NT2/D1 (cell line): ENCODE data around the gene PARD6B.
"Not testable (repeated sequence)": the region's sequence is repeated elsewhere in the genome, so short reads cannot be mapped to it uniquely, and the experiment has no call there.

Experiments
- DNase-seq: peaks from one replicate; pipeline ENCODE4 v3.0.0-alpha.2; 2011; ENCODE audit warnings: low read depth, low spot score
- H3K27me3 ChIP-seq: 2 replicates; pipeline ENCODE4 v1.6.0; 2011; ENCODE audit warnings: mild to moderate bottlenecking; ENCODE audit not compliant: insufficient read length, insufficient read depth
- H3K36me3 ChIP-seq: 2 replicates; pipeline ENCODE4 v1.6.1; 2011; ENCODE audit warnings: mild to moderate bottlenecking, low read length, mixed read lengths; ENCODE audit not compliant: insufficient read depth, insufficient read length
- H3K4me1 ChIP-seq: 2 replicates; pipeline ENCODE4 v1.5.1; 2011; ENCODE audit not compliant: insufficient read depth, insufficient read length
- H3K4me3 ChIP-seq: 2 replicates; pipeline ENCODE4 v1.5.1; 2011; ENCODE audit warnings: low read depth; ENCODE audit not compliant: insufficient read length
- H3K9ac ChIP-seq: 2 replicates; pipeline ENCODE4 v1.6.0; 2011; ENCODE audit warnings: low read depth; ENCODE audit not compliant: insufficient read length
- H3K9me3 ChIP-seq: 2 replicates; pipeline ENCODE4 v1.5.1; 2011; ENCODE audit warnings: mild to moderate bottlenecking, low read length; ENCODE audit not compliant: insufficient read depth
- SUZ12 ChIP-seq: IDR thresholded peaks from 2 replicates; pipeline ENCODE4 v1.6.1; 2011; ENCODE audit not compliant: insufficient read length, insufficient read depth; ENCODE audit errors: extremely low read depth
- YY1 ChIP-seq: IDR thresholded peaks from 2 replicates; pipeline ENCODE4 v1.6.1; 2011; ENCODE audit not compliant: insufficient read length, insufficient read depth
- ZNF274 ChIP-seq: IDR thresholded peaks from 2 replicates; pipeline ENCODE4 v1.6.1; 2011; ENCODE audit warnings: mild to moderate bottlenecking, low read depth, low read length

Gene PARD6B

GRCh38 chr20:50695135-50695872 lies 36.1 kb upstream of the PARD6B start:
- no peak for TF ChIP-seq SUZ12
- no peak for TF ChIP-seq ZNF274
- no peak for TF ChIP-seq YY1
- H3K27me3 ChIP-seq: no peaks in the 10 kb centered on the region
- no peaks in the 10 kb centered on the region for H3K36me3 ChIP-seq
- H3K4me1 ChIP-seq: peaks cover 2% of the 10 kb centered on the region
- no peak overlapping the region for H3K9ac ChIP-seq
- H3K4me3 ChIP-seq: no peak overlapping the region
- no peaks in the 10 kb centered on the region for H3K9me3 ChIP-seq
- DNase-seq: no peak

- H3K27me3 ChIP-seq: not testable (repeated sequence)
Observed at GRCh38 chr20:50698255-50698654, 33.1 kb upstream of the PARD6B start.

GRCh38 chr20:50699688-50700087 lies 31.7 kb upstream of the PARD6B start:
- no peaks in the 10 kb centered on the region for H3K4me1 ChIP-seq
- no peaks in the 10 kb centered on the region for H3K36me3 ChIP-seq
- no peak overlapping the region for H3K4me3 ChIP-seq
- H3K27me3 ChIP-seq: no peaks in the 10 kb centered on the region
- no peak for TF ChIP-seq ZNF274
- no peak for TF ChIP-seq SUZ12
- no peak for TF ChIP-seq YY1
- no peak overlapping the region for H3K9ac ChIP-seq
- H3K9me3 ChIP-seq: no peaks in the 10 kb centered on the region
- DNase-seq: no peak

More at GRCh38 chr20:50698255-50698654, 33.1 kb upstream of the PARD6B start:
- not testable (repeated sequence) for DNase-seq, H3K9ac ChIP-seq, H3K4me3 ChIP-seq, H3K36me3 ChIP-seq, H3K4me1 ChIP-seq, H3K9me3 ChIP-seq

GRCh38 chr20:50701041-50701963 lies 30.1 kb upstream of the PARD6B start:
- Histone ChIP-seq H3K27me3 (no peaks in the 10 kb centered on the region), H3K9ac (no peak overlapping the region), H3K9me3 (no peaks in the 10 kb centered on the region), H3K4me3 (no peak overlapping the region), H3K4me1 (no peaks in the 10 kb centered on the region), H3K36me3 (no peaks in the 10 kb centered on the region)
- TF ChIP-seq SUZ12 (no peak), ZNF274 (no peak), YY1 (no peak)
- no peak for DNase-seq

GRCh38 chr20:50703651-50704438 lies 27.5 kb upstream of the PARD6B start:
- H3K9ac ChIP-seq, H3K9me3 ChIP-seq, H3K4me3 ChIP-seq, H3K4me1 ChIP-seq, H3K36me3 ChIP-seq, DNase-seq, H3K27me3 ChIP-seq: not testable (repeated sequence)

GRCh38 chr20:50704514-50704913 lies 26.9 kb upstream of the PARD6B start:
- TF ChIP-seq YY1: no peak
- TF ChIP-seq ZNF274: no peak
- TF ChIP-seq SUZ12: no peak

GRCh38 chr20:50704971-50705370 lies 26.4 kb upstream of the PARD6B start:
- TF ChIP-seq YY1 (no peak), SUZ12 (no peak), ZNF274 (no peak)
- H3K4me1 ChIP-seq: no peaks in the 10 kb centered on the region
- no peaks in the 10 kb centered on the region for H3K36me3 ChIP-seq
- H3K27me3 ChIP-seq: no peaks in the 10 kb centered on the region
- H3K4me3 ChIP-seq: no peak overlapping the region
- no peaks in the 10 kb centered on the region for H3K9me3 ChIP-seq
- DNase-seq: no peak
- H3K9ac ChIP-seq: no peak overlapping the region

More at GRCh38 chr20:50704514-50704913, 26.9 kb upstream of the PARD6B start:
- no peaks in the 10 kb centered on the region for H3K4me1 ChIP-seq
- no peaks in the 10 kb centered on the region for H3K27me3 ChIP-seq
- H3K36me3 ChIP-seq: no peaks in the 10 kb centered on the region
- H3K9ac ChIP-seq: no peak overlapping the region
- no peak overlapping the region for H3K4me3 ChIP-seq
- no peak for DNase-seq
- no peaks in the 10 kb centered on the region for H3K9me3 ChIP-seq
